ENCODE results near the gene SLC15A3. TPM values are rescaled to one million over a fixed set of nuclear protein-coding genes. Genes with fewer than 3 reads are reported as not detected.
"Not testable (repeated sequence)": the region's sequence is repeated elsewhere in the genome, so short reads cannot be mapped to it uniquely, and the experiment has no call there.

Gene SLC15A3
- total and polyA plus RNA-seq, 7 experiments from 2014 or later, result 0.85 to 101 (median 10.2) TPM

DNA sequence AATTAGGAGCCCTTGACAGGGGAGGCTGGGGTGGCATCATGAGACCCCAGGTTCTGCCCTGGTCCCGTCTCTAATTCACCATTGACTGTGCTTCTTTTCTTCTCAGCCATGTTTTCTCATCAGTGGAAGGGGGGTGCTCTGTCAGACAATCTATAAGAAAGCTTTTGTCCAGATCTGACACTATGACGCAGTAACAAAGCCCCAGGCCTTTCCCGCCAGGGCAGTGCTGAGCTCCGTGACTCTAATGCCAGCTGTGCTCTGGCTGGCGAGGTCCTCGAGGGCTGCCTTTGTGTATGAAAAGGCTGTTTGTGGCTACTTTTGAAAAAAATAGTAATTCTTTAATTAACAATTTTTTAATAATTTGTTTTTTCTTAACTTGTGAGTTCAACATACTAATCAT, 22.8 kb upstream of the SLC15A3 start:
- POLR2A ChIA-PET, result interaction anchor here (0.8 to 1.5 kb wide), 4 partner anchors 55 to 128 kb away, joined by 3 to 4 read pairs (median 4); no protein-coding TSS in a partner anchor
- intact Hi-C loops (cut with micrococcal nuclease), result no loop called here
- no peak for DNase-seq
- no peak for ATAC-seq
- Mint-ChIP-seq H3K27ac (peak overlapping the region; percentile 91 to 99 (median 96)), H3K4me3 (peak overlapping the region; percentile 92 to 98 (median 96)), H3K9me3 (peaks cover 0 to 1% (median 0%) of the 10 kb centered on the region in 11 donors), H3K27me3 (no peaks in the 10 kb centered on the region), H3K36me3 (peaks cover 5 to 52% (median 40%) of the 10 kb centered on the region in 5 donors), H3K4me1 (peaks cover 33 to 65% (median 59%) of the 10 kb centered on the region in 7 donors)
- Histone ChIP-seq H3K4me3 (ENCODE audit: low read length) (peak overlapping the region; percentile 83), H3K4me1 (ENCODE audit: control insufficient read depth in 2 of 2, insufficient read depth in 2 of 2, low read length in 2 of 2) (peaks cover 56 to 59% of the 10 kb centered on the region in 2 donors), H3K9me3 (ENCODE audit: control insufficient read depth in 2 of 3, low read length in 3 of 3) (no peaks in the 10 kb centered on the region), H3K27me3 (ENCODE audit: control insufficient read depth in 2 of 2, insufficient read depth in 2 of 2, low read length in 2 of 2) (no peaks in the 10 kb centered on the region), H3K36me3 (ENCODE audit: control insufficient read depth in 2 of 3, insufficient read depth in 3 of 3, low read length in 3 of 3) (peaks cover 0 to 38% (median 4%) of the 10 kb centered on the region in 3 experiments), H3K27ac (ENCODE audit: low read depth, low read length) (peak overlapping the region; percentile 96)
- CTCF ChIA-PET, result interaction anchor here (1.0 to 1.2 kb wide), 2 partner anchors 30 to 106 kb away, joined by 4 read pairs; no protein-coding TSS in a partner anchor

- CTCF ChIA-PET, result interaction anchor here (1.0 to 1.2 kb wide), 2 partner anchors 30 to 106 kb away, joined by 4 read pairs; no protein-coding TSS in a partner anchor
- H3K27me3 Mint-ChIP-seq; DNase-seq; ATAC-seq; H3K9me3 Mint-ChIP-seq; H3K9me3 ChIP-seq (ENCODE audit: control insufficient read depth in 2 of 3, low read length in 3 of 3); intact Hi-C loops (cut with micrococcal nuclease); H3K27me3 ChIP-seq (ENCODE audit: control insufficient read depth in 2 of 2, insufficient read depth in 2 of 2, low read length in 2 of 2): not testable (repeated sequence)
- Mint-ChIP-seq H3K36me3 (peaks cover 5 to 51% (median 39%) of the 10 kb centered on the region in 5 donors), H3K4me3 (peak overlapping the region; percentile 92 to 98 (median 96)), H3K27ac (peak overlapping the region; percentile 91 to 99 (median 96)), H3K4me1 (peaks cover 33 to 61% (median 55%) of the 10 kb centered on the region in 7 donors)
- peaks cover 52 to 55% of the 10 kb centered on the region in 2 donors for H3K4me1 ChIP-seq (ENCODE audit: control insufficient read depth in 2 of 2, insufficient read depth in 2 of 2, low read length in 2 of 2)
- POLR2A ChIA-PET, result interaction anchor here (1.2 to 1.5 kb wide), 2 partner anchors 56 to 78 kb away, joined by 3 to 4 read pairs; no protein-coding TSS in a partner anchor
- H3K4me3 ChIP-seq (ENCODE audit: low read length), result peak overlapping the region; percentile 83
- peaks cover 0 to 36% (median 4%) of the 10 kb centered on the region in 3 experiments for H3K36me3 ChIP-seq (ENCODE audit: control insufficient read depth in 2 of 3, insufficient read depth in 3 of 3, low read length in 3 of 3)
- peak overlapping the region; percentile 96 for H3K27ac ChIP-seq (ENCODE audit: low read depth, low read length)
These were observed 22.3 kb upstream of the SLC15A3 start for GRCh38 chr11:60974316-60974715.

DNA sequence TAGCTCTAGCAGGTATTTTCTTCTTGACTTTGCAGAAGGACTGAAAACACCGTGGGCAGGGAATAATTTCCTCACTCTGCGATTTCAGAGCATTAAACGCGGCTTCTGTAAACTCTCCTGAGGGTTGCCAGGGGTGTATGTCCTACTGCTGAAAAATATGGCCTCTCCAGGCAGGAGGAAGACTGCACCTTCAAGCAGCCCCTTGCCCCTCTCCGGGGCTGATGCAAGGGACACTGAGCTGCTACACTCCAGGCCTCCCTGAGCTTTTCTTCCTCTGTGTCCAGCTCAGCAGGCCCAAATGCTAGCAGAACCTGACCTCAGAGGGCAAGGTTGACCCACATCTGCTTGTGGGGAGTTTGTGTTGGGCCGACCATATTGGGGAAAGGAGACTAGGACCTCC, 21.7 kb upstream of the SLC15A3 start:
- no peak for ATAC-seq
- Histone ChIP-seq H3K36me3 (ENCODE audit: control insufficient read depth in 2 of 3, insufficient read depth in 3 of 3, low read length in 3 of 3) (peaks cover 0 to 36% (median 4%) of the 10 kb centered on the region in 3 experiments), H3K4me3 (ENCODE audit: low read length) (peak overlapping the region; percentile 83), H3K4me1 (ENCODE audit: control insufficient read depth in 2 of 2, insufficient read depth in 2 of 2, low read length in 2 of 2) (peaks cover 46 to 49% of the 10 kb centered on the region in 2 donors), H3K27ac (ENCODE audit: low read depth, low read length) (peak overlapping the region; percentile 96), H3K27me3 (ENCODE audit: control insufficient read depth in 2 of 2, insufficient read depth in 2 of 2, low read length in 2 of 2) (no peaks in the 10 kb centered on the region), H3K9me3 (ENCODE audit: control insufficient read depth in 2 of 3, low read length in 3 of 3) (no peaks in the 10 kb centered on the region)
- ChIA-PET POLR2A (interaction anchor here (1.5 kb wide), 1 partner anchor 56 kb away, joined by 4 read pairs; no protein-coding TSS in a partner anchor), CTCF (interaction anchor here (0.7 to 1.2 kb wide), 3 partner anchors 31 to 107 kb away, joined by 3 to 4 read pairs (median 4); no protein-coding TSS in a partner anchor)
- H3K4me1 Mint-ChIP-seq, result peaks cover 33 to 55% (median 49%) of the 10 kb centered on the region in 7 donors
- intact Hi-C loops (cut with micrococcal nuclease), result no loop called here
- H3K4me3 Mint-ChIP-seq, result peak overlapping the region; percentile 92 to 98 (median 96)
- H3K36me3 Mint-ChIP-seq, result peaks cover 5 to 50% (median 37%) of the 10 kb centered on the region in 5 donors
- H3K27me3 Mint-ChIP-seq, result no peaks in the 10 kb centered on the region
- H3K27ac Mint-ChIP-seq, result peak overlapping the region; percentile 91 to 99 (median 96)
- H3K9me3 Mint-ChIP-seq, result no peaks in the 10 kb centered on the region
- no peak for DNase-seq

- DNase-seq, result peak in 3 of 9 donors; percentile 41 to 59 (median 58)
- H3K4me3 ChIP-seq (ENCODE audit: low read length), result peak overlapping the region; percentile 83
- H3K9me3 Mint-ChIP-seq, result peaks cover 0 to 4% (median 0%) of the 10 kb centered on the region in 11 donors
- peak overlapping the region; percentile 91 to 99 (median 96) for H3K27ac Mint-ChIP-seq
- H3K4me1 ChIP-seq (ENCODE audit: control insufficient read depth in 2 of 2, insufficient read depth in 2 of 2, low read length in 2 of 2), result peaks cover 33 to 36% of the 10 kb centered on the region in 2 donors
- H3K27ac ChIP-seq (ENCODE audit: low read depth, low read length), result peak overlapping the region; percentile 96
- ChIA-PET CTCF (interaction anchor here (0.6 to 3.6 kb wide), 7 partner anchors 32 to 430 kb away, joined by 3 to 20 read pairs (median 3); no protein-coding TSS in a partner anchor), POLR2A (interaction anchor here (0.6 to 3.1 kb wide), 13 partner anchors 10 to 213 kb away, joined by 3 to 16 read pairs (median 4); partner anchors contain the start of gene SLC15A3)
- H3K4me3 Mint-ChIP-seq, result peak overlapping the region; percentile 92 to 98 (median 96)
- intact Hi-C loops (cut with micrococcal nuclease), result no loop called here
- H3K27me3 ChIP-seq (ENCODE audit: control insufficient read depth in 2 of 2, insufficient read depth in 2 of 2, low read length in 2 of 2), result no peaks in the 10 kb centered on the region
- ATAC-seq, result peak; percentile 39
- peaks cover 26 to 44% (median 36%) of the 10 kb centered on the region in 7 donors for H3K4me1 Mint-ChIP-seq
- H3K36me3 ChIP-seq (ENCODE audit: control insufficient read depth in 2 of 3, insufficient read depth in 3 of 3, low read length in 3 of 3), result peaks cover 0 to 29% (median 4%) of the 10 kb centered on the region in 3 experiments
- peaks cover 0 to 6% (median 0%) of the 10 kb centered on the region in 5 donors for H3K27me3 Mint-ChIP-seq
- H3K36me3 Mint-ChIP-seq, result peaks cover 5 to 42% (median 27%) of the 10 kb centered on the region in 5 donors
- H3K9me3 ChIP-seq (ENCODE audit: control insufficient read depth in 2 of 3, low read length in 3 of 3), result no peaks in the 10 kb centered on the region
These were observed 20.4 kb upstream of the SLC15A3 start for GRCh38 chr11:60972182-60973030.

DNA sequence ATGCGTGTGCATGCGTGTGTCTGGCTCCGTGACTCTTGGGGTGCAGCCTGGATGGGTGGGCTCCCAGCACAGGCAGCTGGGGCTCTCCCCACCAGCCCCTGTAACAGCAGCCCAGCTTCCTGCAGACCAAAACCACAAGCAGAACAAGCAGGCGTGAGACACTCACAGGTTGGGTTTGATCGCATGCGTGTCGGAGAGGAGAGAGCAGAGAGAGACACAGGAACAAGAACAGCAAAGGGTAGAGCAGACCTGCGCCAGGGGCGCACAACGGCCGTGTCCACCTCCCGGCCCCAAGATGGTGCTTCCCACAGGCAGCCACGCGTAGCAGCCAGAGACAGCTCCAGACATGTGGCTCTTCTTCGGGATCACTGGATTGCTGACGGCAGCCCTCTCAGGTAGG, 19.5 kb upstream of the SLC15A3 start, which contains the start of gene CD6:
Gene CD6 (plus strand): TSS at position 161 of the 400 bp plus-strand sequence. CDS start 186 bp downstream, at position 347.
- Mint-ChIP-seq H3K27ac (peak within 1 kb of the TSS; percentile 91 to 99 (median 96)), H3K36me3 (peaks cover under 1 to 37% (median 21%) of the 10 kb centered on the region in 5 donors), H3K4me1 (peaks cover 19 to 37% (median 27%) of the 10 kb centered on the region in 7 donors), H3K9me3 (peaks cover 0 to 4% (median 0%) of the 10 kb centered on the region in 11 donors), H3K4me3 (peak within 1 kb of the TSS; percentile 92 to 98 (median 96)), H3K27me3 (peaks cover 0 to 8% (median 0%) of the 10 kb centered on the region in 5 donors)
- Histone ChIP-seq H3K27me3 (ENCODE audit: control insufficient read depth in 2 of 2, insufficient read depth in 2 of 2, low read length in 2 of 2) (no peaks in the 10 kb centered on the region), H3K9me3 (ENCODE audit: control insufficient read depth in 2 of 3, low read length in 3 of 3) (no peaks in the 10 kb centered on the region), H3K4me3 (ENCODE audit: low read length) (peak within 1 kb of the TSS; percentile 83), H3K36me3 (ENCODE audit: control insufficient read depth in 2 of 3, insufficient read depth in 3 of 3, low read length in 3 of 3) (peaks cover 0 to 21% (median 0%) of the 10 kb centered on the region in 3 experiments), H3K4me1 (ENCODE audit: control insufficient read depth in 2 of 2, insufficient read depth in 2 of 2, low read length in 2 of 2) (peaks cover 25 to 27% of the 10 kb centered on the region in 2 donors), H3K27ac (ENCODE audit: low read depth, low read length) (peak within 1 kb of the TSS; percentile 96)
- intact Hi-C loops (cut with micrococcal nuclease), result loop anchor here (1.0 to 2.0 kb wide), 10 partner anchors 15 to 190 kb away; partner anchors contain the start of genes CD5 (in 1 of the 2) and VPS37C (in 1 of the 2)
- DNase-seq (peak in 8 of 9 donors; percentile 56 to 78 (median 75)), ATAC-seq (peak; percentile 83)
- ChIA-PET POLR2A (interaction anchor here (0.6 to 3.6 kb wide), 18 partner anchors 9 to 216 kb away, joined by 3 to 23 read pairs (median 5); partner anchors contain the start of genes CD5 and SLC15A3), CTCF (interaction anchor here (0.6 to 3.6 kb wide), 15 partner anchors 20 to 151 kb away, joined by 3 to 20 read pairs (median 4); partner anchors contain the start of gene TMEM109)
